Measurements from ENCODE around the gene ENG.

GRCh38 chr9:127873886-127874285, 19.4 kb upstream of the ENG start:
- no peak for TF ChIP-seq CTCF (IDR thresholded peaks at IDR 0.05)
- TF ChIP-seq POLR2A (IDR thresholded peaks at IDR 0.05): no peak
- no peak for TF ChIP-seq EP300 (IDR thresholded peaks at IDR 0.05)

Data from stomach (tissue), 4 donors.